Stimulated activated CD4-positive, alpha-beta T cell treated with anti-CD3 and anti-CD28 coated beads, Interleukin-2, amount 100 ng/mL, for 4 hours (primary cell): ENCODE data around the gene FANCD2OS.
"Not testable (repeated sequence)": the region's sequence is repeated elsewhere in the genome, so short reads cannot be mapped to it uniquely, and the experiment has no call there.

ENCODE experiments used
- DNase-seq: peaks from one replicate; pipeline ENCODE4 v3.0.0-alpha.2; 2020; ENCODE audit warnings: low read depth

The FANCD2OS gene

GRCh38 chr3:10108091-10108490, at the start of gene FANCD2OS:
Gene FANCD2OS (minus strand): TSS chr3:10108255. CDS start chr3:10104774, 3,481 bp downstream.
- DNase-seq, result no peak

GRCh38 chr3:10157031-10157430, 49.0 kb upstream of the FANCD2OS start:
- no peak for DNase-seq

GRCh38 chr3:10155658-10156057, 47.6 kb upstream of the FANCD2OS start:
- no peak for DNase-seq

- no peak for DNase-seq
Measured at GRCh38 chr3:10155123-10155472, 47.0 kb upstream of the FANCD2OS start.

- DNase-seq, result no peak
Measured at GRCh38 chr3:10154335-10155122, 46.5 kb upstream of the FANCD2OS start.

GRCh38 chr3:10150987-10151386, 42.9 kb upstream of the FANCD2OS start:
- no peak for DNase-seq

GRCh38 chr3:10149226-10149625, 41.2 kb upstream of the FANCD2OS start:
- DNase-seq, result no peak

- no peak for DNase-seq
Measured at GRCh38 chr3:10145685-10146084, 37.6 kb upstream of the FANCD2OS start.

GRCh38 chr3:10142707-10143560, 34.9 kb upstream of the FANCD2OS start:
- DNase-seq, result no peak

- no peak for DNase-seq
Measured at GRCh38 chr3:10140996-10141546, 33.0 kb upstream of the FANCD2OS start.

GRCh38 chr3:10137178-10137577, 29.1 kb upstream of the FANCD2OS start:
- no peak for DNase-seq

GRCh38 chr3:10136426-10137005, 28.5 kb upstream of the FANCD2OS start:
- no peak for DNase-seq

GRCh38 chr3:10135872-10136271, 27.8 kb upstream of the FANCD2OS start:
- DNase-seq, result not testable (repeated sequence)

- no peak for DNase-seq
Measured at GRCh38 chr3:10122724-10123123, 14.7 kb upstream of the FANCD2OS start.

- no peak for DNase-seq
Measured at GRCh38 chr3:10121064-10121463, 13.0 kb upstream of the FANCD2OS start.

- no peak for DNase-seq
Measured at GRCh38 chr3:10119376-10119775, 11.3 kb upstream of the FANCD2OS start.

- no peak for DNase-seq
Measured at GRCh38 chr3:10116928-10117327, 8.9 kb upstream of the FANCD2OS start.

GRCh38 chr3:10116138-10116460, 8.0 kb upstream of the FANCD2OS start:
- DNase-seq, result no peak

GRCh38 chr3:10115326-10116137, 7.5 kb upstream of the FANCD2OS start, which contains the start of gene BRK1:
Gene BRK1 (plus strand): TSS chr3:10115675. CDS start chr3:10115702, 27 bp downstream.
- DNase-seq, result peak; percentile 92

GRCh38 chr3:10106919-10107318, 1.1 kb downstream of the FANCD2OS start:
- DNase-seq, result no peak

- DNase-seq, result no peak
Measured at GRCh38 chr3:10099041-10099440, 9.0 kb downstream of the FANCD2OS start.

- DNase-seq, result no peak
Measured at GRCh38 chr3:10093678-10094077, 14.4 kb downstream of the FANCD2OS start.
